Germinal center (tissue), 1 donor: ENCODE measurements around the gene IRX5.

Experiments used
- DNase-seq: peaks from one replicate; pipeline ENCODE4 v3.0.0; 2012; ENCODE audit warnings: mixed read lengths, low spot score

Gene IRX5

GRCh38 chr16:54931120-54932014 is 702 bp downstream of the IRX5 start:
- DNase-seq: no peak

DNA sequence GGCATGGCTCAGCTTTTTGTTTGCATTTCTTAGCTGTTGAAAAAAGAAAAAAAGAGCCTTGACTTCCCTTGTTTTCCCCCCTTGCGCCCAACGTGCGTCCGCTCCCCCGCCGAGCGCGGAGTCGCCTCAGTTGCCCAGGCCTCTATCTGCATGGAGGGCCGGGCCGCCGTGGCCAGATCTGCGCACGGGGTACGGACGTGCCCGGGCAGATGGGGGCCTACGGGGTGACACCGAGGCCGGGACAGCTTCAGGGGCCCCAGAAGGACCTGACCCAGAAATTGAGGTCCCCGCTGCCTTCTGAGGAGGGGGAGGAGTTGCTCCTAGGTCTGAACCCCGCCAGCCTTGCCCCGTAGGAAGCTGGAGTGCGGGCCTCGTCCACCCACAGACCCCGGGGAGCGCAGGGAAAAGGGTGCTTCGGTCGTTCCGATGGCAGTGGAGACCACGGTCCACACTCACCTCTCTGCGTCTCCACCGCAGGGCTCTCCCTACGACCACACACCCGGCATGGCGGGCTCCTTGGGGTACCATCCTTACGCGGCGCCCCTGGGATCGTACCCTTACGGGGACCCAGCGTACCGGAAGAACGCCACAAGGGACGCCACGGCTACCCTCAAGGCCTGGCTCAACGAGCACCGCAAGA is 1.5 kb downstream of the IRX5 start:
- no peak for DNase-seq

DNA sequence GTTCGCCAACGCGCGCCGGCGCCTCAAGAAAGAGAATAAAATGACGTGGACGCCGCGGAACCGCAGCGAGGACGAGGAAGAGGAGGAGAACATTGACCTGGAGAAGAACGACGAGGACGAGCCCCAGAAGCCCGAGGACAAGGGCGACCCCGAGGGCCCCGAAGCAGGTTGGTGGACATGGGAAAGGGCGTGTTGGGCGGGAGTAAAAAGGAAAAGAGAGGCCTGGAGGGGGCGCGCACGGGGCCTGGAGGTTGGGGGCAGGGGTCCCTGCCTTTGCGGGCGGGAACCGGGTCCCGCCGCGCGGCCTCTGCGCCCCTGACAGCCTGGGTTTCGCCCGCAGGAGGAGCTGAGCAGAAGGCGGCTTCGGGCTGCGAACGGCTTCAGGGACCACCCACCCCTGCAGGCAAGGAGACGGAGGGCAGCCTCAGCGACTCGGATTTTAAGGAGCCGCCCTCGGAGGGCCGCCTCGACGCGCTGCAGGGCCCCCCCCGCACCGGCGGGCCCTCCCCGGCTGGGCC is 2.1 kb downstream of the IRX5 start:
- DNase-seq: no peak

DNA sequence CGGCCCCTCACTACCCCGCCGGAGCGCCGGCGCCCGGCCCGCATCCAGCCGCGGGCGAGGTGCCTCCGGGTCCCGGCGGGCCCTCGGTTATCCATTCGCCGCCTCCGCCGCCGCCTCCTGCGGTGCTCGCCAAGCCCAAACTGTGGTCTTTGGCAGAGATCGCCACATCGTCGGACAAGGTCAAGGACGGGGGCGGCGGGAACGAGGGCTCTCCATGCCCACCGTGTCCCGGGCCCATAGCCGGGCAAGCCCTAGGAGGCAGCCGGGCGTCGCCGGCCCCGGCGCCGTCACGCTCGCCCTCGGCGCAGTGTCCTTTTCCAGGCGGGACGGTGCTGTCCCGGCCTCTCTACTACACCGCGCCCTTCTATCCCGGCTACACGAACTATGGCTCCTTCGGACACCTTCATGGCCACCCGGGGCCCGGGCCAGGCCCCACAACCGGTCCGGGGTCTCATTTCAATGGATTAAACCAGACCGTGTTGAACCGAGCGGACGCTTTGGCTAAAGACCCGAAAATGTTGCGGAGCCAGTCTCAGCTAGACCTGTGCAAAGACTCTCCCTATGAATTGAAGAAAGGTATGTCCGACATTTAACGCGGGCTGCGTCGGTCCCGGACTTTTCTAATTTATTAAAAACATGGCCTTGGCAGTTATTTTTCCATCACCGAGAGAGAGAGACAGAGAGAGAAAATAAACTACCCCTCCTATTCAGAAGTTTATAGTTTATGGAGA is 2.8 kb downstream of the IRX5 start:
- no peak for DNase-seq

GRCh38 chr16:54934481-54935265 is 4.0 kb downstream of the IRX5 start:
- no peak for DNase-seq

DNA sequence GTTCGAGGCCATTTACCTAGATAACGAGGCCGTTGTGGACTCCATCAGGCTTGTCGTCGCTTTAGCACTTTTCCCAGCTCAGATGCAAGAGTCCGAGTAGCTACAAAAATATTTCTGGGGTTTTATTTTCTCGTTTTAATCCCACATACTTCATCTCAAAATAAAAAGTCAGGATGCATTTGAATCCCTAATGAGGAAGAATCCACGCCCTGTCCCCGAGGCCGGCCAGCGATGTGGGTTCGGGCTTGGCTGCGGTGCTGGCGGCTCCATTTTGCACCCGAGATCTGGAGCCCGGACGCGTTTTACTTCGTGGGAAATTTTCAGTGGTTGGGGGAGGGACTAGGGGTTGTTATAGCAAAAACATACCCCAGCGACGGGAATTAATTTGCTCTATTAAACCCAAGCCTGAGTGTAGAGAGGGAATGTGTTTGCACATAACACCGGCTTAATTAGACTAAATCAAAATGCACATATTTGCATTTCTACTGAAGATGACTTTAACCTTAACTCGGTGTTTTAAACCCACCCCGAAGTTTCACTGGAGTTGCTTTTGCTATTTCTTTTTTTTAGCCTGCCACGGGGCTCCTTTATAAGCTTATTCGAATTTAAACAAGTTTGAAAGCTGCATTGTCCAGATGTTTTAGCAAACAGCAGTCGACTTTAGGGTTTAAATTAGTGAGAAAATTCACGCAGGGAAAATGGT is 4.8 kb downstream of the IRX5 start:
- DNase-seq: no peak

DNA sequence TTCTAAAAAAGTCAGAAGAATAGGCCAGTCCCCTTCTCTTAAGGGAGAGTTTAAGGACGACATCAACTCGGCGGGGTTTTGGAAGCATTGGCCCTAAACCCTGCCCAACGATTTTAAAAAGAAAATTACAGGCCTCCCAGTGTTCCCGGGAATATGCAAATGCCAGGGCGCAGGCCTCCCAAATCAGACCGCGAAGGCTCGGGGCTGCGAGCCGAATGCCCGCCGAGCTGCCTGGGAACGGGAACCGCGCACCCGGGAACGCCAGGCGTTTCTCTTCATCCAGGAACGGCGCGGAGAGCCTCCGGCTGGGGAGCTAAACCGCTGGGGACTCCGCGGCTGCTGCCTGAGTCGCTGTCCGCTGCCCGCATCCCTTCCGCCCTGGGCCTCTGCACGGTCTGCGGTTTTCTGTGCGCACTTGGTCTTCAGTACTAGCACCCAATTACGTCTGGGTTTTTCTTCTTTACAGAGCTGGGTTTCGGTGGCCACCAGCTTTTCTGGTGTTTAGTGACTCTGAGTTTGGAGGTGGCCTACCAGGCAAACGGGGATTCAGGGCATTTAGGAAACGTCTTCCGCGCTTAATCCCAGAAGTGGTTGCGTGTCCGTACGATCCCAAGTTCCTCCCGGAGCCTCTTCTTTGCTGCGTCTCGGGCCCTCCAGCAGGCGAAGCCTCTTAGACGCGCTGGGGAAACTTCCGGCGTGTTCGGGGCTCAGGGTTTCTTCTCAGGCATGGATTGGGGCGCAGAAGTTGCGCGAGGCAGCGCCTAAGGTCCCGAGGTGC is 5.7 kb downstream of the IRX5 start:
- no peak for DNase-seq

DNA sequence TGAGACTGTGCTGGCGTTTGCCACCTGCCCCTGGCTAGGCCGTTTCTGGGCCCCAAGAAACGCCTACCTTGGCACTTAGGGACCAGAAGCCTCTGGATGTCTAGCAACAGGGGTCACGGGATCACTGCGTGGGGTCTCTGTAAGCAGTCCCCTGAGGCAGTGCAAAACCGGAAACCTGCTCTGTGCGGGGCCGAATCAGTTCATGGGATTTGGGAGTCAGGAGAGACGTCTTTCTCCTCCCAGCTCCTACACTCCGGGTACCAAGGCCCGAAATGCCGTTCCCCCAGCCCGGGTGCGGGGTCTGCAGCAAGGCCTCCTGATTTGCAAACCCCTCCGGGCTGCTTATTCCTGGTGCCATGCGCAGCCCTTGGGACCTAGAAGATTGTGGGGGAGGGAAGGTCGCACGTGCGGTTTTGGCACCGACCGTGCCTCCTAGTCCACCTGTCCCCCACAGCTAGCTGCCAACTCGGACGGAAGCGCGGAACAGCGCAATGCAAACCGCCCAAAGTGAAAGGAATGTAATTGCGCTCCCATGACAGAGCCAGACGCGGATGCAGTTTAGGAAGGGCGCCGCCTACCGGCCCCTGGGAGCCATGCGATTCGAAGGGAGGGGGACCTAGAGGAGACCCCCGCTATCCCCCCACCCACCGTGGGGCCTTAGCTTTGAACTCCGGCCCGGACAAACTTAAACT is 6.5 kb downstream of the IRX5 start:
- DNase-seq: no peak

DNA sequence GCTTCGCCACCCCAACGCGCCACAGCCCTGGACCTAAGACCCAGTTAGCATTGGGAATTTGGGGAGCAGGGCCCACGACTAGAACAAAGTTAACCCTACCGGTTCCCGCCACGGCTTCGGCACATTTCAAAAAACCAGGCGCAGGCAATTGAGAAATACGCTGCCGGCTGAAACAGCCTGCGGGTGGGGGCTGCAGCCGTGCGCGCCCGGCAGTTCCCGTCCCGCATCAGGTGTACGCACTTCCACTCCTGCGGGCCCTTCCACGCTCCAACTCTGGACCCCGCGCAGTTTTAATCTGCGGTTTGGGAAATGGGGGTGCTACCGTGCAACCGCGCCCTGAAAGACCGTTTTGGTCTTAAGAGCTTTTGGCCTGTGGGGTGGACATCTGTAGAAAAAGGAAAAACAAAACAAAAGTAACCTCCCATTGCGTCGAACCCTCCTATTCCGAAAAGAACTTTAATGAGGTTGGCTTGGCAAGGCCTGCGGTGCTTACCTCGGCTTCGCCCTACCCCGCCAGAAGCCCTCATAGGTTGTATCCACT is 7.1 kb downstream of the IRX5 start:
- no peak for DNase-seq

DNA sequence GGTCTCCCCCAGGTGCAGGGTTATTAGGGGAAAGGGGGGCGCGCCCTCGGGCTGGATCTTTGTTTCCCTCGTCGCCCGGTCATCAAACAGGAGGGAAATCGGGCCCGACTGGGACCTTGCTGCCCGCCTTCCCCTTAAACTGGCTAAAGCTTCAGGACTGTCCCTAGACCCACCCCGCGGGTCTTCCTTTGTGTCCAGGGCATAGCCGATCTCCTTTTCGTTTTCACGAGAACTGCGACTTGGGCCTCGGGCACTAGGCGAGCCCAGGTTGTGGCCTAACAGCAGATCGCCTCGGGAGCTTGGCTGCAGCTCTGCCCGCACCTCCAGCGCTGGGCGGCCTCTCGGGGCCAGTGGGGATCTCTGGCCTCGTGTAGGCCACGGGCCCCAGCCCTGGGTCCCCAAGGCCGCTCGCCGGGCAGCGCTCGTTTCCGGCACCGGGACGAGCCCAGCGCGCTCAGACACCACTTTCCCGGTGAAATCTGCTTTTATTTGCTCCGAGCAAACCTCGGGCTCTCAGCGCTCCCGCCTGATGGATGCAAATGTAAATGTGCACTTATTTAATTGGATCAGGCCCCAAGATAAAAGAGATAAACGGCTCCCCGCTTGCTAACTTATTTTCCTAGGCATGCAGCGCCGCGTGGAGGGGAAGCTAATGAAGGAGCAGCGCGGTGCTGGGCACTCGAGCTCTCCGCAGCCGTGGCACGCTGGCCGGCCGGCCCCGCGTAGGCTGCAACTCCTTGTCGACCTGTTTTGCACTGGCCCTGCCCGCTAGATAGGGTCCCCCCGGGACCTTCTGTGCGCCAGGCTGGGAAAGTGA is 7.8 kb downstream of the IRX5 start:
- no peak for DNase-seq

- DNase-seq: no peak
Observed at GRCh38 chr16:54939029-54939346, 8.3 kb downstream of the IRX5 start.

DNA sequence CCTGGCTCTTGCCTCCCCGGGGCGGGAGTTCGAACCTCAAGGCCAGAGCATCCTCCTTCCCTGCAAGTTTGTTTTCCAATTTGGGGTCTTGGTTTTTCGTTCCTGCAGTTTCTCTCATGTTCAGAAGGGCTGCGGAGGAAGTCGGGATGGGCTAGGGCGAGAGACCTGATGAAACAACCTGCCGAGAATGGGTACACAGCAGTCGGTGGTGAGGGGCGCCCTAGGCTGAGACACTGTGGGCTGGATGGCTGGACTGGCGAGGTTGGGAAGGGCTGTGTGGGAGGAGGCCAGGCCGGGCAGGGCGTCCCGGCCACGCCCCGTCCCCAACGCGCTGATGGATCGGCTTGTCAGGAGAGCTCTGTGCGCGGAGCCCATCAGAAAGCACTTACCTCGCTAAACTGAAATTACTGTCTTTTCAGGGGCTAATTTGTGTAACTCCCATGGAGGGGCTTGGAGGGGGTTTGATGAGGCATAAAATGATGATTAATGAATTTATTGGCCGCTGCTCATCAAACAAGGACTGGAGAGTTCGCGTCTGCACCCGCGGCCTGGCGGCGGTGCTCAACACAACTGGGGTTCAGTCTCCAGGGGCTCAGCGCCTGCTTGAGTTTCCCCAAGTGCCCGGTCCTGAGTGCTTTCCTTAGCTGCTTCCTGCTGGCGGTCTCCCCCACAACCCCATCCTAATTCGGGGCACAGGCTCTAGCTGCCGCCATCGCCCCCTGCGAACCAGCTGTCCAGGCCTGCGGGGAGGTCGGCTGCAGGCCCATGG is 9.0 kb downstream of the IRX5 start:
- DNase-seq: no peak

GRCh38 chr16:54940279-54940604 is 9.6 kb downstream of the IRX5 start:
- DNase-seq: no peak

DNA sequence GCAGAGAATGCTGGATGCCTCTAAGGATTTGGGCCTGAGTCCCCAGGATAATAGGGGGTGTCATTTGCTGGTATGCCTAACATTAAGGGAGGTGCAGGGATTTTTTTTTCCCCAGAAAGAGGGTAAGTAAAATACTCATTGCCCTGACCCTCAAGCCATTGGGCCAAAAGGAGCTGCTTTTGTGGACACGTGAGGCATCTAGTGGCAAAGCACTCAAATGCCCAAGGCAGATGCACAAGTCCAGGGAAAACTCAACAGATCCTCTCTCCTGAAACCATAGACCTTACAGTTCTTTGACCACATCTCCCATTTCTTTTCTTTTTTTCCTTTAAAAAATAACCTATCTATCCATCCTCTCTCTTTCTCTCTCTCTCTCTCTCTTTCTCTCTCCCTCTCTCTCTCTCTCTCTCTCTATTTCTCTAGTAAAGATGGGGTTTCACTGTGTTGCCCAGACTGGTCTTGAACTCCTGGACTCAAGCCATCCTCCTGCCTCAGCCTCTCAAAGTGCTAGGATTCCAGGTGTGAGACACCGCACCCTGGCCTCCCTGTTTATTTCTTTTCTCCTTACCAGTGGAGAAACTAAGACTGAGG is 11.8 kb downstream of the IRX5 start:
- no peak for DNase-seq

- DNase-seq: no peak
Observed at GRCh38 chr16:54944002-54944401, 13.3 kb downstream of the IRX5 start.

GRCh38 chr16:54945063-54945462 is 14.4 kb downstream of the IRX5 start:
- no peak for DNase-seq

DNA sequence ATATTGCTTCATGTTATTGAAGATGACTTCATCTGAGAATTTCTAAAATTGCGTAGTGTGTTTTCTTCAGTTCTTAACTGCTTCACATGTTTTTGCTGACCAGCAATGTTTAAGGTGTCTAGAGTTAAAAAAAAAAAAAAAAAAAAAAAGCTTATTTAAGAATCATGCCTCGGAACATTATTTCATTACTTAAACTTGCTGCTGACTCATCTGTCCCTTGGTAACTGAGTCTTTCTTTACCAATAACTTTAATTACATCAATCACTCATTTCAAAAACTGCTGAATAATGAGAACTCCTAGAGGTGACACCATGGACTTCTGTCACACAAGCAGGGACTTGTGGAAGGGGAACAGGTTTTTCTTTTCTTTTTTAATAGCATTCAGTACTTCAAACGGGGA is 16.2 kb downstream of the IRX5 start:
- no peak for DNase-seq

DNA sequence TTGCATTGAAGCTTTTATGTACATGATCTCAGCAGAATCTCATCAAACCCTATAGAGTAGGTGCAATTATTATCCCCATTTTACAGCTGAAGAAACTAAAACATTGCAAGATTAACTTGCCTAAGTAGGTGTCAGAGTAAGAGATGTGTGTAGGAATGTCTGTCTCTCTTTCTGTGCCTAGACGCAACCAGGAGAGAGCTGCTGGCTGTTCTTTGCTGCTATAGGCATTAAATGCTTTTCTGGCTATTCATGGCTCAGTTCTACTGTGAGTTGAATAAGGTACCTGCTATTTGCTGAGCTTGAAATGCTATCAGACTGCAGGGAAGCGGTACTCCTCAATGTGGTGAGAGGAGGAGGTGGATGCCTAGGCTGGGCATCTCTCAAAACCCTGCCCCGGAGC is 17.0 kb downstream of the IRX5 start:
- DNase-seq: no peak
